ENCODE measurements around the gene ADAMTS4. TPM values are rescaled to one million over a fixed set of nuclear protein-coding genes. Genes with fewer than 3 reads are reported as not detected.
A peak's percentile ranks its signal among the peaks of the same experiment; 100 is the strongest.

ADAMTS4 gene
- total RNA-seq, 1 experiment from 2014 or later = 7.0 TPM

- Histone ChIP-seq H4K91ac (ENCODE audit: insufficient read length, low read depth, low read length) (no peak overlapping the region), H3K27me3 (ENCODE audit: insufficient read depth, low read length) (no peaks in the 10 kb centered on the region; the same call in 1 of the 2 replicates), H4K5ac (ENCODE audit: insufficient read length, low read depth, low read length) (no peak overlapping the region), H3K14ac (ENCODE audit: insufficient read depth, low read length) (no peak overlapping the region), H3K4me1 (ENCODE audit: insufficient read depth, low read length) (peaks cover 24% of the 10 kb centered on the region), H2AFZ (ENCODE audit: low read length) (no peak overlapping the region), H2BK5ac (ENCODE audit: insufficient read length, low read length) (no peak overlapping the region), H3K23ac (ENCODE audit: insufficient read length, low read depth, low read length) (no peak overlapping the region), H3K56ac (ENCODE audit: insufficient read length, low read depth, low read length) (no peak overlapping the region), H3K27ac (ENCODE audit: insufficient read length, low read depth, low read length) (no peak overlapping the region), H3K9me3 (ENCODE audit: control insufficient read depth, low read depth, low read length) (no peaks in the 10 kb centered on the region), H3K18ac (ENCODE audit: insufficient read length, low read depth, low read length) (no peak overlapping the region), H4K20me1 (ENCODE audit: control insufficient read depth, insufficient read depth, insufficient read length) (no peaks in the 10 kb centered on the region), H3K79me2 (ENCODE audit: insufficient read depth, low read length) (no peaks in the 10 kb centered on the region), H2BK12ac (ENCODE audit: insufficient read length, low read depth, low read length) (no peak overlapping the region), H3K23me2 (ENCODE audit: insufficient read length, low read depth, low read length, poor library complexity, severe bottlenecking) (peaks cover 7% of the 10 kb centered on the region), H3K4ac (ENCODE audit: low read depth, low read length) (no peak overlapping the region), H3T11ph (ENCODE audit: low read length) (no peak overlapping the region), H2BK20ac (ENCODE audit: low read depth, low read length, poor library complexity, severe bottlenecking) (no peak overlapping the region), H3K4me2 (ENCODE audit: insufficient read depth, insufficient read length, low read length) (peak overlapping the region; percentile 27), H4K8ac (replicated peaks; ENCODE audit: insufficient read length, low read depth, low read length) (no peak overlapping the region), H2AK5ac (ENCODE audit: insufficient read length, low read length) (no peak overlapping the region), H3K9ac (ENCODE audit: extremely low read depth, insufficient read length, low read length) (no peak overlapping the region), H2BK120ac (ENCODE audit: low read depth, low read length, poor library complexity, severe bottlenecking) (no peak overlapping the region), H2BK15ac (ENCODE audit: low read depth, low read length) (no peak overlapping the region), H3K79me1 (ENCODE audit: insufficient read depth, low read depth, low read length, poor library complexity, severe bottlenecking) (no peaks in the 10 kb centered on the region)
- Mint-ChIP-seq H3K4me3 (peak overlapping the region in 1 of 2 experiments; percentile 91; a peak in 3 of 5 replicates), H3K27me3 (ENCODE audit: low read depth) (no peaks in the 10 kb centered on the region), H3K36me3 (ENCODE audit: insufficient read depth in 1 of 3, low read depth in 3 of 3) (peaks cover 9 to 22% (median 15%) of the 10 kb centered on the region in 3 experiments; a peak in 6 of 7 replicates), H3K27ac (peak overlapping the region; percentile 86 to 99 (median 91)), H3K9me3 (no peaks in the 10 kb centered on the region; a peak in 1 of 5 replicates), H3K4me1 (peaks cover 57 to 68% of the 10 kb centered on the region in 2 experiments)
- DNase-seq = no peak
- WGBS (ENCODE audit: extremely low coverage, insufficient read length, low lambda C conversion rate) = no CpG with 5 or more reads among the region's 5 CpGs
- TF ChIP-seq CTCF (conservative IDR thresholded peaks at IDR 0.05) = no peak
Observed at GRCh38 chr1:161199506-161200139, 769 bp upstream of the ADAMTS4 start.
